NK-92 treated with Interleukin-12 subunit alpha and Interleukin-12 subunit beta, amount 100 ng/mL, for 24 hours (cell line): ENCODE data around the gene TMPRSS5.
"Not testable (repeated sequence)": the region's sequence is repeated elsewhere in the genome, so short reads cannot be mapped to it uniquely, and the experiment has no call there.

Experiments
- DNase-seq: peaks from one replicate; lab custom pipeline; 2025; lab: John Stamatoyannopoulos, UW

The TMPRSS5 gene

DNA sequence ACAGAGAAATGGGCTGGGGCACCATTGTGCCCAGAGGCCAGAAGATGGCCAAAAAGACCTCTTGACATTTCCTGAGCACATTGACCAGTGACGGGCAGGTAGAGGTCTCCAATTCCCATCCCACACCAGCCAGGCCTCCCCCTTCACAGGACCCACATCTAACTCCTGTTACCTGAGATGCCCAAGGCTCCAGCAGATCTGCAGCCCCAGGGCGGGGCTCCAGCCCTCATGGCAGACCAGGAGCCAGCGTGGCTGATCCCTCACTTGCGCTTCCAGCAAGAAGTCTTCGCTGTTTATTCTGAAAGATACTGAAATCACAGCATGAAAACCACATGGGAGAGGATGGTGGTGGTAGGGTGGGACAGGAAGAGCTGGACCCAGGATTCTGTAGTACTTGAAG is 9.0 kb downstream of the TMPRSS5 start:
- DNase-seq = no peak

- peak; percentile 41 for DNase-seq
Observed at GRCh38 chr11:113695207-113695606, 10.9 kb downstream of the TMPRSS5 start.

DNA sequence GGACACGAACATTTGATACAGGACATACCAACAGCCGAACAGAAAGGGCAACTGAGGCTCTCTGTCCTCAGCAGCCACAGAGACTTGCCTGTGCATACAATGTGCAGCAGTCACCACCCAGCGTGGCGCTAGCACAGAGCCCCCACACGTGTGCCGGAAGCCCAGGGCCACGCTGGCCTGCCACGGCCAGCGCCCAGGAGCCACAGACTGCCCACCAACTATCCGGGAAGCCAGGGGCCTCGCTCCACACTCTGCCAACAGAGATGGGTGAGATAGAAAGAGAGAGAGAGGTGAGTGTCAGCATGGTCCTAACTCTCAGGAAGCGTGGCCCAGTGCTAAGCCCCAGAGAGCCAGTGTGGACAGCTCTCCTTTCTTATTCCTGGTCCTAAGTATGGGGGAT is 11.7 kb downstream of the TMPRSS5 start:
- DNase-seq = no peak

GRCh38 chr11:113693030-113693429 is 13.1 kb downstream of the TMPRSS5 start:
- DNase-seq = no peak

DNA sequence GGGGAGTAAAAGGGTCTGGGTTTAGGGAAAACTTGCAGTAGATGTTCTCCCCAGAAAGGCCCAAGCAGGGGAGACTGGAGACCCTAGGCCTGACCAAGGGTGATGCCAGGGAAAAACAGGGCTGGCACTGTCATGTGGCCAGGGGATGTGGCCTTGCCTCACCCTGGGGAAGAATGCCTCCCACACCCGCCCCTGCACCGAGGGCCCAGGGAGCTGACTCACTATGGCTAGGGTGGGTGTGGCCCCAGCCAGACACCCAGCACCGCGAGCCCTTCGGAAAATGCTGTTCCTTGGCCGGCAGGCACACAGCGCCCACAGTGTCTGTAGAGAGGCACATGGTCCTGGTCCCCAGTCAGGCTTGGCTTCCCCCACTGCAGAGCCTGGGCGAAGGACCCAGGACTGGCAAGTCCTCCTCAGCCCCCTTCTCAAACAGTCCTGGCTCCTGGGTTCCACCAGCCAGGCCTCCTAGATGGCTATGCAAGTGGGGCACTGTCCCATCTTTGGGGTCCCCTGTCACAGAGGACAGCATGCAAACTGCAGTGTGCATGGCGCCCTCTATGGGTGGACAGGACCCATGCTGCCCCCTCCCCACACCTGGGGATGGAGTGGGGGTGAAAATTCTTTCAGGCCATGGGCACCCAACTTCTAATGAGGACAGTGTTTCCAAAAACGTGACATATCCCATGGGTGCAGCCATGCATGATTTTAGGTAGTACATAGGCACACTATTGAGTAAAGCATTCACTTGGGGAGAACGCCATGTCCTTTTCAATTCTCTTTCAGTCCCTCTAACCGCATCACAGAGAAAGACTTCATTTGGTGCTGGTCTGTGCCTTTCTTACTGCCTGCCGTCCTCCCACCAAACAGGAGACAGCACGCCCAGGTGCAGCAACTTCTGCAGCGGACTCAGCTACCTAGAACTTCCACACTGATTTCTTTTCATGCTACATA is 15.2 kb downstream of the TMPRSS5 start:
- DNase-seq = peak; percentile 34

GRCh38 chr11:113689768-113690618 is 16.1 kb downstream of the TMPRSS5 start:
- no peak for DNase-seq

DNA sequence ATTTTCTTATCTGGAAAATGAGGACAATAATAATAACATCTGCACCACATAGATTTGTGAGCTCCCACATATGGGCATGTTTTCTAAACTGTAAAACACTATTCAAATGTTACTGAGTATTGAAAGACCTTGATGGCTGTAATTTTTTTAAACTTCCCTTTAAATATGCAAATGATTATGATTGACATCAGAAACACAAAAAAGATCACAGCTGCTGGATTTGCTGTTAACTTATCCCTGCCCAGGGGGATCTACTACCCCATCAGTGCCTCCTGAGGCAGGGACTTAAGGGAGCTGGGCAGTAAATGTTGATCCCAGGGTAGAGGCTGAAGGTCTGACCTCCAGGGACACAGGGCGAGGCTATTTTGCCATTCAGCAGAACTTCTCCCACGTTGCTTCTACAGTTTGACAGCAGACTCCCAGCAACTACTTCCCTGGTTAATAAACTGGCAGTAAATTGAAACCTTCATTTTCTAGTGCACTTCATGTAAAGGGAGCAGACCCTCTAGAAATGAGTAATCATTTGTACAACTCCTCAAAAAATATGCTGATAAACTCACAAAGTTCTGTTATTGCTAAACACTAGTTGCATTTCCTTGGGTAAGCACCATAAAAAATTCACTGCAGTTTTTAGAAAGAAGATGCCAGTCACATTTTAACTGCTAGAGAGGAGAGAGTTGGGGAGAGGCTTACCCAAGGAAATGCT is 20.3 kb downstream of the TMPRSS5 start:
- DNase-seq = no peak

GRCh38 chr11:113684496-113684895 is 21.6 kb downstream of the TMPRSS5 start:
- DNase-seq = no peak

DNA sequence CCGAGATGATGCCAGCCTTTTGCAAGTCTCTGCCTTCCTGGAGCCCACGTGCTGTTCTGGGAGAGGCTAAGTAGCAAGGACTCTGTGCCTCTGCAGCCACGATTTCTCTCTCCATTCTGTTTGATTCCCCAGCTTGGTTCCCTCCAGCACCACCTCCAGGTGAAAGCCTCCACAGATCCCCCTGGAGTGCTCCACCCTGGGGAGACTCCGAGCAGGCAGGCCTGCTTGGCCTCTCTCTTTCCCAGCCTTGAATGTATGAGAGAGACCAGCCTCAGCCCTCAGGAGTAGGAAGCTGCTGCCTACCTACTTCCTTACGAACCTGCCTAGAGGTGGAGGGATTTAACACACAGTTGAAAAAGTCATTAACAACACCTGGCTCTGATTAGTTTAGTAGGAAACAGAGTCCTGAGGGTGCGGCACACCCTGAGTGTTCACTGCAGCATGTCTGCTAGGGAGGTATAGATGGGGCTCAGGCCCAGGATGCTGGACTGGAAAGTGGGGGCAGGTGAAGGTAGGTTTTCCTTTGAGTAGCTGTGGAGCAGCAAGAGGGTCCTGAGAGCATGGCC is 22.5 kb downstream of the TMPRSS5 start:
- no peak for DNase-seq

GRCh38 chr11:113681711-113682413 is 24.2 kb downstream of the TMPRSS5 start:
- no peak for DNase-seq

- DNase-seq = no peak
Observed at GRCh38 chr11:113681282-113681681, 24.8 kb downstream of the TMPRSS5 start.

DNA sequence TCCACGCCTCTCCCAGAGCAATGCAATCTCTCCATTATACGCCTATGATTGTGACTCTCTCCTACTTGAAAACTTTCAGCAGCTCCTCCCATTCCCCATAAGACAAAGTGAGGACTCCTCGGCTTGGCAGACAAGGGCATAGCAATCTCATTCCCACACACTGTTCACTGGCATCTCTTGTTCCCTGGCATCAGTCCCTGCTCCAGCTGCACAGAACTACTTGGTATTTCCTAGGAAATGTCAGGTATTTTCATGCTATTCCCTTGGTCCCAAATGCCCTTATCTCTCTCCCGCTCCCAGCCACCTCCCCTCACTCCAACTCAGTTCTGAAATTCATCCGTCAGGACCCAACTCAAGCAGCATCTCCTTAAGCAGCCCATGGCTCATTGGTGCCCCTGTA is 28.4 kb downstream of the TMPRSS5 start:
- DNase-seq = no peak

DNA sequence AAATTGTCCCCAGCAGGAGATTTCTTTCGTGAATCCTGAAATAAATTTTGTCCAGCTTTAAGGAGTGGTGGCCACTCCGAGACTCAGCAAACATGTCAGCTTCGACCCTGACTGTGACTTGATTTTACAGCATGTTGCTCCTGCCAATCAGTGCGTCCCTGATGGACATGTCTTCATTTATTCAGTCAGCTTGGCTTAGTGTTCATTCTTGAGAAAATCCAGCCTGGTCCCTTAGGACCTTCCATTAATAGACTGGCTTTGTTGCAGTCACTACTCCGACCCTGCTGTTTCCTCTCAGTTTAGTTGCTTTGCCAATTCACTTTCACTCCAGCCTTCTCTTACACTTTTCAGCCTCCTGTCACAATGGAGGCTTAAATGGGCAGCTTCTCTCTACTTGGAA is 30.5 kb downstream of the TMPRSS5 start:
- no peak for DNase-seq

DNA sequence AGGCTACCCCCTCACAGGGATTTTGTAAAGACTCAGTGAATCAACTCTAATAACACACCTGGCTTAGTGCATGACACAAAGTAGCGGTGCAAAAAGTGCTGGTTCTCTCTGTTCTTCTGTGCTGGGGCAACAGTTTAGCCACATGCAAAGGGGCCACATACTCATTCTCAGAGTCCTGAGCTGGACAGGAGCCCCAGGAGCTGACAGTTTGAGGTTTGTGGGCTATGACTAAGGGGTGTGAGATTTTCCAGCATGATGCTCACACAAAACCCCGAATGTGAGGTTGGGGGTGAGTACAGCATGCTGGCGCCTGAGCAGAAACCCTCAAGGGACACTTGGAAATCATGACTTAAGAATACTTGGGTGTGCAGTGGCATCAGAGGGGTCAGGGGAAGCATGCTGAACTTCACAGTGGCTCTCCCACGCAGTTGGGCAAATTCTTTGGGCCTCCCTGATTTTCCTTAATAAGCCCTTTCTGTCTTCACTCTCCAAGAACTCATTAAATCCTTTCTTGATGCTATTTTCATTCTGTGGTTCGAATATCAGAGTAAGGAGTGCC is 31.0 kb downstream of the TMPRSS5 start:
- peak; percentile 83 for DNase-seq

DNA sequence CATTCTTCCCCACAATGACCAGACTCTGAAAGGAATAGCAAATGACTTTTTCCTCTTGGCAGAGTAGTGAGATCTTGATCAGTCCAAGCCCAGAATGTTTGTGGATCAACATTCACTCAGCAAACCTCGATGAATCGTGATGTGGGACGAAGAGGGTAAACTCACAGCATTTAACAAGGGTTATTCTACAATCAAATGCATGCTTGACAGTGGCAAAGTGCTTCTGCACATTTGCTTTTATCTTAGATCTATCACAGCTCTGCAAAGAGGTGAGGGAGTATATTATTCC is 31.8 kb downstream of the TMPRSS5 start:
- no peak for DNase-seq

DNA sequence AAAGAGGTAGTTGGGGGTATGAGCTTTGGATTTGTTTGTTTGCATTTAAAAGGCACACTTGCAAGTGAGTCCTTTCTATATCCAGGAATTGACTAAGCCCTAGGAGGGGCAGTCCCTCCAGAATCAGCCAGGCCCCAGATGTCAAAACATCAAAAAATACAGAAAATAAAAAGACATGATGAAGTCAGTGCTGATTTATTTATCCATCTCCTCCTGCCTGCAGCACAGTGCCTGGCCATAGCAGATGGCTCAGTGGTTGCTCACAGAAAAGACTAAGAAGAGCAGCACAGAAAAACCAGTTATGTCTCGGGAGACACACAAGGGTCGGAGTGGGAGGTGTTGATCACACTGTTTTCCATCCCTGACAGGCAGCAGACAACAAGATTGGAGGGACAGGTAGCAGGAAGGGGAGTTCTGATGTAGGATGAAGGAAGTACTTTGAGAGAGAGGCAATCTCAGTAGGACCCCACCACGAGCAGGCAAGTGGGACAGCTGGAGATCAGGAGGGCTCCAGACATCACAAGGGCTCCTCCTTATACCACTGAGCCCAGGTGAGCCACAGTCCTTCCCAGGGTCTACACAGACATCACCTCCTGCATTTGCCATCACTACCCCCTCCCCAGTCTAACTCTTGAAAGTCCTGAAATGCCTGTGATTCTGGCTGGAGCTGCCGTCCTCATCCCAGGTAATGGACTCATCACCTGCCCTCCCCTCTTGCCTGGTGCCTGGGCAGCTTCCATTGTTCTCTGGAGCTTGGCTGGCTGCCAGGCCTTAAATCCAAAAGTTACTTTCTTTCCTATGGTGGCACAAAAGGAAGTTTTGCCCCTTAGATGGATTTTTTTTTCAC is 32.3 kb downstream of the TMPRSS5 start:
- no peak for DNase-seq

DNA sequence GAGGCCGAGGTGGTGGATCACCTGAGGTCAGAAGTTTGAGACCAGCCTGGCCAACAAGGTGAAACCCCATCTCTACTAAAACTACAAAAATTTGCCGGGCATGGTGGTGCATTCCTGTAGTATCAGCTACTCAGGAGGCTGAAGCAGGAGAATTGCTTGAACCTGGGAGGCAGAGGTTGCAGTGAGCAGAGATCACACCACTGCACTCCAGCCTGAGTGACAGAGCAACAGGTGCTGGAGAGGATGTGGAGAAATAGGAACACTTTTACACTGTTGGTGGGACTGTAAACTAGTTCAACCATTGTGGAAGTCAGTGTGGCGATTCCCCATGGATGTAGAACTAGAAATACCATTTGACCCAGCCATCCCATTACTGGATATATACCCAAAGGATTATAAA is 34.2 kb downstream of the TMPRSS5 start:
- DNase-seq = not testable (repeated sequence)

DNA sequence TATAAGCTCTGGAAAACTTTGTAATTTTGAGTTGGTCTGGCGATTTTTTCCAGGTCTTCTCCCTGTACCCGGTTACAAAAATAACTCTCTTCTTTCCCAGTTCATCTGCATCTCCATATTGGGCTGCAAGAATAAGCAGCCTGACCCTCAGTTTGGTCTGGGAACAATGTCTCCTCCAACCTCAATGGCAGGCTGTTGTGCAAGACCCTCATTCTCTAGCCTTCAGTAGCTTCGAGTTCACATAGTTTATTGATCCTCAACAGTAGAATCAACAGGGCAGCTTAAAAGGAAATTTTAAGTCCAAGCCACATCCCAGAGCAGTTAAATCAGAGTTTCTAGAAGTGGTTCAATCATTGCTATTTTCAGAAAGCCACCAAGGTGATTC is 35.3 kb downstream of the TMPRSS5 start:
- DNase-seq = no peak

DNA sequence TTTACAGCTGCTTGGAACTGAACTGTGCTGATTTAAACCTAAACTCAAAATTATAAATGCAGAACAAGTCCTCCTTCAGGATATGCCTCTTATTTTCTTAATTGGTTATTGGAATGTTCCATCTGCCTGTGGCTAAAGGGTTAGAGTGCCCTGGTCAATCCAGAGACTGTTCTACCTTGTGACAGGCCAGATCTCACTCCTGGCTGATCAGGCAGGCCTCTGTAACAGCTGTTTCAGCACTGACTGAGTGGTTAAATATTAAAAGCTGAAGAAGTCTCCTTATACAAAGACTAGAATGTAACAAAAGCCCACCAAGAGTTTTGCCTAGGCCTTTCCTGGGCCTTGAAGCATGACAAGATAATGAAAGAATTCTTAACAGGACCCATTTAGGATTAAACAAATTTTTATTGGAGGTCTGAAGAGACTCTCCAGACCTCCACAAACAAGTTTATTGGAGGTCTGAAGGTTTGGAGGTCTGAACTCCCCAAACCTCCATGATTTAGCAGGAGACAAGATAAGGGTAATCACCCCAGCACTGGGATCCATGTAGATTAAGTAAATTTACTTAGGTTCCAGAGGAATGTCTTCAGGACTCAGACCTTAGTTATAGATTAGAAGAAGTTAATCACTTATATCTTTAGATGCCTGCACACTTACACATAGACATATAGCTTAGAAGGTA is 35.8 kb downstream of the TMPRSS5 start:
- no peak for DNase-seq

- no peak for DNase-seq
Observed at GRCh38 chr11:113668255-113668654, 37.9 kb downstream of the TMPRSS5 start.
